ENCODE results near the gene PFDN1.

- TF ChIP-seq SIN3A (IDR thresholded peaks at IDR 0.05; ENCODE audit: low read depth) (no peak), CTCF (IDR thresholded peaks at IDR 0.05 in 2 of 3, conservative IDR thresholded peaks at IDR 0.05 in 1 of 3; ENCODE audit: borderline replicate concordance in 1 of 3, insufficient read depth in 1 of 3, low read depth in 2 of 3, low read length in 2 of 3) (no peak), EZH2phosphoT487 (IDR thresholded peaks at IDR 0.05; ENCODE audit: borderline replicate concordance) (no peak), CEBPB (IDR thresholded peaks at IDR 0.05; ENCODE audit: low read depth) (no peak), REST (IDR thresholded peaks at IDR 0.05; ENCODE audit: low read depth) (no peak), EZH2 (IDR thresholded peaks at IDR 0.05) (no peak), SP1 (IDR thresholded peaks at IDR 0.05; ENCODE audit: low read depth) (no peak), ZBTB33 (IDR thresholded peaks at IDR 0.05; ENCODE audit: extremely low read depth, insufficient replicate concordance, low read length) (no peak)
Observed at GRCh38 chr5:140338908-140339307, 36.0 kb upstream of the PFDN1 start.
